HepG2 (cell line): ENCODE measurements around the gene ASPHD1.

Experiments
- ARID2 ChIP-seq: sonication (generic); formaldehyde crosslinking; IDR thresholded peaks from 2 replicates; pipeline ENCODE4 v1.8.1; 2022; ENCODE audit warnings: mild to moderate bottlenecking, missing genetic modification reagents, borderline replicate concordance
- ATF1 ChIP-seq: IDR thresholded peaks from 2 replicates; pipeline ENCODE4 v1.6.1; 2016; ENCODE audit warnings: mild to moderate bottlenecking, control low read depth
- ELF4 ChIP-seq: sonication (generic); formaldehyde crosslinking; IDR thresholded peaks from 2 replicates; pipeline ENCODE4 v1.5.0; 2020; ENCODE audit warnings: missing genetic modification reagents, mild to moderate bottlenecking, moderate library complexity, borderline replicate concordance
- IRF9 ChIP-seq: sonication (generic); formaldehyde crosslinking; IDR thresholded peaks from 2 replicates; pipeline ENCODE4 v1.8.0; 2022; ENCODE audit warnings: missing genetic modification reagents, mild to moderate bottlenecking, borderline replicate concordance
- NAIF1 ChIP-seq: sonication (generic); formaldehyde crosslinking; IDR thresholded peaks from 2 replicates; pipeline ENCODE4 v1.5.0; 2020; ENCODE audit warnings: mild to moderate bottlenecking, missing genetic modification reagents, borderline replicate concordance
- NFE2L1 ChIP-seq: sonication (generic); formaldehyde crosslinking; IDR thresholded peaks from 2 replicates; pipeline ENCODE4 v1.4.0; 2020; ENCODE audit warnings: missing genetic modification reagents, mild to moderate bottlenecking, borderline replicate concordance
- NPAS2 ChIP-seq: sonication (generic); formaldehyde crosslinking; IDR thresholded peaks from 2 replicates; pipeline ENCODE4 v1.8.0; 2022; ENCODE audit warnings: mild to moderate bottlenecking, missing genetic modification reagents, borderline replicate concordance
- STAT6 ChIP-seq: sonication (generic); formaldehyde crosslinking; IDR thresholded peaks from 2 replicates; pipeline ENCODE4 v1.4.0; 2020; ENCODE audit warnings: missing genetic modification reagents, mild to moderate bottlenecking, borderline replicate concordance
- ZNF232 ChIP-seq: sonication (generic); formaldehyde crosslinking; IDR thresholded peaks from 2 replicates; pipeline ENCODE4 v1.4.0; 2020; ENCODE audit warnings: missing genetic modification reagents, borderline replicate concordance
- ZNF335 ChIP-seq: sonication (generic); formaldehyde crosslinking; IDR thresholded peaks from 2 replicates; pipeline ENCODE4 v1.4.0; 2020; ENCODE audit warnings: missing genetic modification reagents
- TF ChIP-seq, protein P1 (sequence below): IDR thresholded peaks from 2 replicates; pipeline ENCODE4 v1.6.1; 2012; ENCODE audit warnings: inconsistent platforms
- TF ChIP-seq, protein P2 (sequence below): sonication (generic); formaldehyde crosslinking; IDR thresholded peaks from 2 replicates; pipeline ENCODE4 v1.4.0; 2020; ENCODE audit warnings: low read depth, mild to moderate bottlenecking, missing genetic modification reagents
- TF ChIP-seq, protein P3 (sequence below): sonication (generic); formaldehyde crosslinking; conservative IDR thresholded peaks from 2 replicates; pipeline ENCODE4 v1.5.0; 2020; ENCODE audit warnings: missing genetic modification reagents
- TF ChIP-seq, protein P4 (sequence below): sonication (generic); formaldehyde crosslinking; IDR thresholded peaks from 2 replicates; pipeline ENCODE4 v1.4.0; 2020; ENCODE audit warnings: mild to moderate bottlenecking, missing genetic modification reagents, borderline replicate concordance

- TF ChIP-seq IRF9 (CRISPR knock-in tag) (no peak; the same call in 1 of the 2 replicates), STAT6 (no peak), NAIF1 (CRISPR knock-in tag) (no peak), ELF4 (no peak), ATF1 (CRISPR knock-in tag) (no peak), NFE2L1 (CRISPR knock-in tag) (no peak), NPAS2 (peak; percentile 70; the same call in 1 of the 2 replicates), ZNF232 (CRISPR knock-in tag) (peak; percentile 47; the same call in 1 of the 2 replicates), ZNF335 (CRISPR knock-in tag) (no peak), ARID2 (CRISPR knock-in tag) (no peak)
- TF ChIP-seq, protein P1, sequence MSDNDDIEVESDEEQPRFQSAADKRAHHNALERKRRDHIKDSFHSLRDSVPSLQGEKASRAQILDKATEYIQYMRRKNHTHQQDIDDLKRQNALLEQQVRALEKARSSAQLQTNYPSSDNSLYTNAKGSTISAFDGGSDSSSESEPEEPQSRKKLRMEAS, result no peak; the same call in 1 of the 2 replicates
- TF ChIP-seq, protein P2, sequence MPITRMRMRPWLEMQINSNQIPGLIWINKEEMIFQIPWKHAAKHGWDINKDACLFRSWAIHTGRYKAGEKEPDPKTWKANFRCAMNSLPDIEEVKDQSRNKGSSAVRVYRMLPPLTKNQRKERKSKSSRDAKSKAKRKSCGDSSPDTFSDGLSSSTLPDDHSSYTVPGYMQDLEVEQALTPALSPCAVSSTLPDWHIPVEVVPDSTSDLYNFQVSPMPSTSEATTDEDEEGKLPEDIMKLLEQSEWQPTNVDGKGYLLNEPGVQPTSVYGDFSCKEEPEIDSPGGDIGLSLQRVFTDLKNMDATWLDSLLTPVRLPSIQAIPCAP (CRISPR knock-in tag), result no peak
- TF ChIP-seq, protein P3, sequence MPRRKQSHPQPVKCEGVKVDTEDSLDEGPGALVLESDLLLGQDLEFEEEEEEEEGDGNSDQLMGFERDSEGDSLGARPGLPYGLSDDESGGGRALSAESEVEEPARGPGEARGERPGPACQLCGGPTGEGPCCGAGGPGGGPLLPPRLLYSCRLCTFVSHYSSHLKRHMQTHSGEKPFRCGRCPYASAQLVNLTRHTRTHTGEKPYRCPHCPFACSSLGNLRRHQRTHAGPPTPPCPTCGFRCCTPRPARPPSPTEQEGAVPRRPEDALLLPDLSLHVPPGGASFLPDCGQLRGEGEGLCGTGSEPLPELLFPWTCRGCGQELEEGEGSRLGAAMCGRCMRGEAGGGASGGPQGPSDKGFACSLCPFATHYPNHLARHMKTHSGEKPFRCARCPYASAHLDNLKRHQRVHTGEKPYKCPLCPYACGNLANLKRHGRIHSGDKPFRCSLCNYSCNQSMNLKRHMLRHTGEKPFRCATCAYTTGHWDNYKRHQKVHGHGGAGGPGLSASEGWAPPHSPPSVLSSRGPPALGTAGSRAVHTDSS (CRISPR knock-in tag), result no peak; the same call in 1 of the 2 replicates
- TF ChIP-seq, protein P4, sequence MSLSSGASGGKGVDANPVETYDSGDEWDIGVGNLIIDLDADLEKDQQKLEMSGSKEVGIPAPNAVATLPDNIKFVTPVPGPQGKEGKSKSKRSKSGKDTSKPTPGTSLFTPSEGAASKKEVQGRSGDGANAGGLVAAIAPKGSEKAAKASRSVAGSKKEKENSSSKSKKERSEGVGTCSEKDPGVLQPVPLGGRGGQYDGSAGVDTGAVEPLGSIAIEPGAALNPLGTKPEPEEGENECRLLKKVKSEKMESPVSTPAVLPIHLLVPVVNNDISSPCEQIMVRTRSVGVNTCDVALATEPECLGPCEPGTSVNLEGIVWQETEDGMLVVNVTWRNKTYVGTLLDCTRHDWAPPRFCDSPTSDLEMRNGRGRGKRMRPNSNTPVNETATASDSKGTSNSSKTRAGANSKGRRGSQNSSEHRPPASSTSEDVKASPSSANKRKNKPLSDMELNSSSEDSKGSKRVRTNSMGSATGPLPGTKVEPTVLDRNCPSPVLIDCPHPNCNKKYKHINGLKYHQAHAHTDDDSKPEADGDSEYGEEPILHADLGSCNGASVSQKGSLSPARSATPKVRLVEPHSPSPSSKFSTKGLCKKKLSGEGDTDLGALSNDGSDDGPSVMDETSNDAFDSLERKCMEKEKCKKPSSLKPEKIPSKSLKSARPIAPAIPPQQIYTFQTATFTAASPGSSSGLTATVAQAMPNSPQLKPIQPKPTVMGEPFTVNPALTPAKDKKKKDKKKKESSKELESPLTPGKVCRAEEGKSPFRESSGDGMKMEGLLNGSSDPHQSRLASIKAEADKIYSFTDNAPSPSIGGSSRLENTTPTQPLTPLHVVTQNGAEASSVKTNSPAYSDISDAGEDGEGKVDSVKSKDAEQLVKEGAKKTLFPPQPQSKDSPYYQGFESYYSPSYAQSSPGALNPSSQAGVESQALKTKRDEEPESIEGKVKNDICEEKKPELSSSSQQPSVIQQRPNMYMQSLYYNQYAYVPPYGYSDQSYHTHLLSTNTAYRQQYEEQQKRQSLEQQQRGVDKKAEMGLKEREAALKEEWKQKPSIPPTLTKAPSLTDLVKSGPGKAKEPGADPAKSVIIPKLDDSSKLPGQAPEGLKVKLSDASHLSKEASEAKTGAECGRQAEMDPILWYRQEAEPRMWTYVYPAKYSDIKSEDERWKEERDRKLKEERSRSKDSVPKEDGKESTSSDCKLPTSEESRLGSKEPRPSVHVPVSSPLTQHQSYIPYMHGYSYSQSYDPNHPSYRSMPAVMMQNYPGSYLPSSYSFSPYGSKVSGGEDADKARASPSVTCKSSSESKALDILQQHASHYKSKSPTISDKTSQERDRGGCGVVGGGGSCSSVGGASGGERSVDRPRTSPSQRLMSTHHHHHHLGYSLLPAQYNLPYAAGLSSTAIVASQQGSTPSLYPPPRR, result no peak
Observed at GRCh38 chr16:29900888-29901606, 759 bp downstream of the ASPHD1 start.
